Erythroblast (primary cell): Measurements from ENCODE around the gene GPX4.

Experiments used
- DNase-seq, 2 experiments: peaks; one replicate each; lab custom pipeline; 2025; lab: John Stamatoyannopoulos, UW
- GATA1 ChIP-seq: IDR thresholded peaks from 2 replicates; pipeline ENCODE4 v1.6.1; 2011; ENCODE audit warnings: low read depth, mild to moderate bottlenecking, control low read depth, low read length, moderate library complexity
- POLR2A ChIP-seq: IDR thresholded peaks from 2 replicates; pipeline ENCODE4 v1.6.1; 2011; ENCODE audit warnings: mild to moderate bottlenecking, low read length

GPX4 gene

GRCh38 chr19:1141944-1142343, 38.1 kb downstream of the GPX4 start:
- TF ChIP-seq POLR2A (no peak), GATA1 (no peak)
- no peak for DNase-seq

- TF ChIP-seq GATA1 (no peak), POLR2A (no peak)
- DNase-seq: no peak
Observed at GRCh38 chr19:1143828-1144399, 40.1 kb downstream of the GPX4 start.

GRCh38 chr19:1144741-1145140, 40.9 kb downstream of the GPX4 start:
- DNase-seq: no peak
- TF ChIP-seq POLR2A (no peak), GATA1 (no peak)

- TF ChIP-seq POLR2A (no peak), GATA1 (no peak)
- no peak for DNase-seq
Observed at GRCh38 chr19:1145635-1146411, 42.0 kb downstream of the GPX4 start.

GRCh38 chr19:1146412-1146699, 42.6 kb downstream of the GPX4 start:
- no peak for DNase-seq
- TF ChIP-seq GATA1 (no peak), POLR2A (no peak)

- no peak for DNase-seq
- TF ChIP-seq GATA1: no peak
- no peak for TF ChIP-seq POLR2A
Observed at GRCh38 chr19:1146858-1147780, 43.3 kb downstream of the GPX4 start.

GRCh38 chr19:1147934-1148549, 44.2 kb downstream of the GPX4 start:
- no peak for DNase-seq
- TF ChIP-seq GATA1 (no peak), POLR2A (no peak)

- no peak for DNase-seq
- TF ChIP-seq POLR2A (no peak), GATA1 (no peak)
Observed at GRCh38 chr19:1149259-1150045, 45.7 kb downstream of the GPX4 start.

- TF ChIP-seq GATA1: no peak
- no peak for TF ChIP-seq POLR2A
- no peak for DNase-seq
Observed at GRCh38 chr19:1150333-1151036, 46.7 kb downstream of the GPX4 start.

GRCh38 chr19:1151037-1151724, 47.4 kb downstream of the GPX4 start:
- TF ChIP-seq GATA1 (no peak), POLR2A (no peak)
- no peak for DNase-seq

- TF ChIP-seq GATA1 (no peak), POLR2A (no peak)
Observed at GRCh38 chr19:1151917-1152587, 48.3 kb downstream of the GPX4 start.

More at GRCh38 chr19:1151917-1152587, 48.3 kb downstream of the GPX4 start:
- no peak for DNase-seq
